Measurements from ENCODE around the gene ARIH1. TPM values are rescaled to one million over a fixed set of nuclear protein-coding genes. Genes with fewer than 3 reads are reported as not detected.

ARIH1 gene
- total RNA-seq, 1 experiment from 2014 or later: 44.1 TPM

Other genes with a start within 250 kb of the ARIH1 start
- 1,702 and 1,855 TPM in 2 replicates for gene PKM, start 243.1 kb upstream of the ARIH1 start, total RNA-seq (2014; rRNA removed; shearing (Covaris generic))
- gene PARP6, start 201.8 kb upstream of the ARIH1 start, total RNA-seq (2014; rRNA removed; shearing (Covaris generic)): 39.1 and 49.9 TPM in 2 replicates
- 0.31 and 0.55 TPM in 2 replicates for gene CELF6, start 154.2 kb upstream of the ARIH1 start, total RNA-seq (2014; rRNA removed; shearing (Covaris generic))
- gene HEXA, start 98.3 kb upstream of the ARIH1 start, total RNA-seq (2014; rRNA removed; shearing (Covaris generic)): 90.3 and 95.0 TPM in 2 replicates
- gene TMEM202, start 76.0 kb upstream of the ARIH1 start, total RNA-seq (2014; rRNA removed; shearing (Covaris generic)): not detected in 2 replicates
- not detected in 2 replicates for gene GOLGA6B, start 180.4 kb downstream of the ARIH1 start, total RNA-seq (2014; rRNA removed; shearing (Covaris generic))
- gene HIGD2B, start 211.9 kb downstream of the ARIH1 start, total RNA-seq (2014; rRNA removed; shearing (Covaris generic)): 1.0 TPM in 1 of 2 replicates, not detected in the other
- gene BBS4, start 211.9 kb downstream of the ARIH1 start, total RNA-seq (2014; rRNA removed; shearing (Covaris generic)): 13.5 and 14.2 TPM in 2 replicates